Measurements from ENCODE around the gene POU3F3.

- no peak for TF ChIP-seq CTCF (IDR thresholded peaks at IDR 0.05; ENCODE audit: low read depth, low read length)
- no peak for TF ChIP-seq POLR2A (IDR thresholded peaks at IDR 0.05; ENCODE audit: extremely low read depth, insufficient read length)
Observed at GRCh38 chr2:104848526-104848925, 5.4 kb upstream of the POU3F3 start.
